Esophagus muscularis mucosa (tissue), 4 donors: ENCODE data around the gene GRIK1. TPM values are rescaled to one million over a fixed set of nuclear protein-coding genes. Genes with fewer than 3 reads are reported as not detected.

Experiments
- DNase-seq: peaks from one replicate; pipeline ENCODE4 v3.0.0-alpha.2; 2017; ENCODE audit errors: extremely low spot score
- H3K27ac ChIP-seq, 4 donors: fragments of 200-600 bp; sonication (generic); replicated peaks in 1 of 4; 1 replicate in 3 of 4; 2 replicates in 1 of 4; pipeline ENCODE4 v1.5.1; 2016 to 2019; ENCODE audit warnings: mild to moderate bottlenecking in 1 of 4
- H3K27me3 ChIP-seq, 4 donors: fragments of 200-600 bp; sonication (generic); one replicate each; pipeline versions ENCODE4 v1.5.1 to v1.6.0; 2016 to 2019
- H3K36me3 ChIP-seq, 4 donors: fragments of 200-600 bp; sonication (generic); one replicate each; pipeline ENCODE4 v1.5.1; 2016 to 2019
- H3K4me1 ChIP-seq, 4 donors: fragments of 200-600 bp; sonication (generic); one replicate each; pipeline ENCODE4 v1.5.1; 2016 to 2019
- H3K4me3 ChIP-seq, 4 donors: fragments of 200-600 bp; sonication (generic); 1 replicate in 2 of 4; 2 replicates in 2 of 4; pipeline ENCODE4 v1.5.1; 2016 to 2019; ENCODE audit warnings: mild to moderate bottlenecking in 4 of 4, moderate library complexity in 1 of 4
- H3K9me3 ChIP-seq, 4 donors: fragments of 200-600 bp; sonication (generic); 1 replicate in 3 of 4; 2 replicates in 1 of 4; pipeline ENCODE4 v1.5.1; 2016 to 2019
- CTCF ChIP-seq, 3 experiments: fragments of 200-600 bp in 2 of 3; fragments of 450-650 bp in 1 of 3; sonication (generic) in 2 of 3; IDR thresholded peaks; one replicate each; pipeline ENCODE4 v1.5.1; 2017 to 2019; ENCODE audit warnings: antibody characterized with exemption in 3 of 3, mild to moderate bottlenecking in 2 of 3, moderate library complexity in 1 of 3
- EP300 ChIP-seq: sonication (generic); formaldehyde crosslinking; IDR thresholded peaks from one replicate; pipeline ENCODE4 v1.6.1; 2017; ENCODE audit warnings: antibody characterized with exemption
- POLR2A ChIP-seq: fragments of 450-650 bp; IDR thresholded peaks from one replicate; pipeline ENCODE4 v1.6.1; 2017; ENCODE audit warnings: antibody characterized with exemption, moderate library complexity, mild to moderate bottlenecking, low read depth
- POLR2AphosphoS5 ChIP-seq, 2 donors: sonication (generic); formaldehyde crosslinking; IDR thresholded peaks; one replicate each; pipeline ENCODE4 v1.6.1; 2017; ENCODE audit warnings: antibody characterized with exemption in 2 of 2
- WGBS: methylation state at CpG from one replicate; pipeline ENCODE4 v1.1.5; 2018; 5-methylcytosine and 5-hydroxymethylcytosine counted together
- intact Hi-C: fragments of 100-400 bp; cut with DNase I; formaldehyde crosslinking; loops from one replicate; pipeline ENCODE4 v1.15.1; 2023
- total RNA-seq, 4 donors: library from RNA; depleted of rRNA; stranded (reverse); fragments of >200 nt; gene quantifications; one replicate each; pipeline versions ENCODE4 v1.1.0 to v1.2.1, GENCODE V29; 2016

Gene GRIK1
- total RNA-seq, 4 donors from 2014 or later: 0.19 to 0.40 (median 0.33) TPM; not detected in 1

- Histone ChIP-seq H3K27me3 (no peaks in the 10 kb centered on the region), H3K9me3 (no peaks in the 10 kb centered on the region), H3K4me3 (no peak overlapping the region), H3K36me3 (no peaks in the 10 kb centered on the region), H3K27ac (no peak overlapping the region), H3K4me1 (peaks cover 0 to 7% (median 3%) of the 10 kb centered on the region in 4 donors)
- no peak for DNase-seq
- no peak for TF ChIP-seq CTCF (IDR thresholded peaks at IDR 0.05)
- TF ChIP-seq POLR2AphosphoS5 (IDR thresholded peaks at IDR 0.05): no peak
- TF ChIP-seq EP300: no peak
- TF ChIP-seq POLR2A: no peak
- intact Hi-C loops: no loop called here
- 79% methylated on average over 5 of the region's 5 CpGs for whole genome bisulfite sequencing
Measured at GRCh38 chr21:29582855-29583254, 356.9 kb downstream of the GRIK1 start.

- no peak overlapping the region for H3K4me3 ChIP-seq
- no peak for DNase-seq
- peaks cover 0 to 7% (median 3%) of the 10 kb centered on the region in 4 donors for H3K4me1 ChIP-seq
- H3K27ac ChIP-seq: no peak overlapping the region
- H3K9me3 ChIP-seq: no peaks in the 10 kb centered on the region
- H3K27me3 ChIP-seq: no peaks in the 10 kb centered on the region
- WGBS: 91% methylated on average over 5 of the region's 5 CpGs
- H3K36me3 ChIP-seq: no peaks in the 10 kb centered on the region
- intact Hi-C loops: no loop called here
- TF ChIP-seq EP300: no peak
- TF ChIP-seq CTCF (IDR thresholded peaks at IDR 0.05): no peak
- TF ChIP-seq POLR2AphosphoS5 (IDR thresholded peaks at IDR 0.05): no peak
- TF ChIP-seq POLR2A: no peak
Measured at GRCh38 chr21:29581393-29581792, 358.4 kb downstream of the GRIK1 start.

- Histone ChIP-seq H3K4me1 (peaks cover 0 to 7% (median 3%) of the 10 kb centered on the region in 4 donors), H3K4me3 (no peak overlapping the region), H3K27ac (no peak overlapping the region), H3K36me3 (no peaks in the 10 kb centered on the region), H3K9me3 (no peaks in the 10 kb centered on the region), H3K27me3 (no peaks in the 10 kb centered on the region)
- intact Hi-C loops: no loop called here
- 93% methylated on average over 5 of the region's 5 CpGs for WGBS
- no peak for DNase-seq
- TF ChIP-seq EP300: no peak
- no peak for TF ChIP-seq CTCF (IDR thresholded peaks at IDR 0.05)
- no peak for TF ChIP-seq POLR2A
- TF ChIP-seq POLR2AphosphoS5 (IDR thresholded peaks at IDR 0.05): no peak
Measured at GRCh38 chr21:29580732-29581285, 359.0 kb downstream of the GRIK1 start.

GRCh38 chr21:29578306-29578705 lies 361.5 kb downstream of the GRIK1 start:
- H3K4me3 ChIP-seq: no peak overlapping the region
- H3K4me1 ChIP-seq: peaks cover 0 to 2% (median under 1%) of the 10 kb centered on the region in 4 donors
- no peaks in the 10 kb centered on the region for H3K27me3 ChIP-seq
- 83% methylated on average over 7 of the region's 7 CpGs for WGBS
- H3K27ac ChIP-seq: no peak overlapping the region
- no peaks in the 10 kb centered on the region for H3K36me3 ChIP-seq
- intact Hi-C loops: no loop called here
- no peak for TF ChIP-seq POLR2A
- TF ChIP-seq EP300: no peak
- no peak for TF ChIP-seq CTCF (IDR thresholded peaks at IDR 0.05)
- no peak for TF ChIP-seq POLR2AphosphoS5 (IDR thresholded peaks at IDR 0.05)
- no peak for DNase-seq
- H3K9me3 ChIP-seq: no peaks in the 10 kb centered on the region

- TF ChIP-seq EP300 (no peak), POLR2AphosphoS5 (IDR thresholded peaks at IDR 0.05) (no peak), POLR2A (no peak), CTCF (IDR thresholded peaks at IDR 0.05) (no peak)
- intact Hi-C loops: no loop called here
- Histone ChIP-seq H3K27ac (no peak overlapping the region), H3K27me3 (no peaks in the 10 kb centered on the region), H3K36me3 (no peaks in the 10 kb centered on the region), H3K9me3 (no peaks in the 10 kb centered on the region), H3K4me3 (no peak overlapping the region), H3K4me1 (no peaks in the 10 kb centered on the region)
- no peak for DNase-seq
- 82% methylated on average over 7 of the region's 7 CpGs for WGBS
Measured at GRCh38 chr21:29571949-29572348, 367.8 kb downstream of the GRIK1 start.
